Endothelial cell of umbilical vein (primary cell): ENCODE results near the gene RBMX2. TPM values are rescaled to one million over a fixed set of nuclear protein-coding genes. Genes with fewer than 3 reads are reported as not detected.
"Not testable (repeated sequence)": the region's sequence is repeated elsewhere in the genome, so short reads cannot be mapped to it uniquely, and the experiment has no call there.

Source experiments
- BruUV-seq: library from RNA; stranded (reverse); fragments of 400-500 nt; replicated peaks from 2 replicates; lab custom pipeline; 2021; lab: Mats Ljungman, UMichigan
- CTCF ChIA-PET: fragments of 300-600, 350-600 bp; sonication (Branson Sonifier 250); formaldehyde crosslinking; loops from one replicate; lab custom pipeline; 2021; ENCODE audit warnings: antibody characterized with exemption, inconsistent platforms; lab: Charles Lee
- POLR2A ChIA-PET: fragments of 300-600, 350-600 bp; sonication (Branson Sonifier 250); formaldehyde crosslinking; loops from one replicate; lab custom pipeline; 2021; ENCODE audit warnings: antibody characterized with exemption, inconsistent platforms; lab: Charles Lee
- DNase-seq: peaks from one replicate; pipeline ENCODE4 v3.0.0-alpha.2; 2011; ENCODE audit warnings: low read depth, low spot score
- FAIRE-seq: peaks from 2 replicates; lab custom pipeline; 2011; peaks lifted over from hg19 to GRCh38; lab: Jason Lieb, UNC
- H2AFZ ChIP-seq: 2 replicates; pipeline ENCODE4 v1.6.0; 2012; ENCODE audit warnings: low read depth, low read length, control low read depth, inconsistent platforms
- H3K27ac ChIP-seq: 2 replicates; pipeline ENCODE4 v1.5.1; 2011; ENCODE audit warnings: low read depth, mild to moderate bottlenecking, control low read depth, low read length, moderate library complexity; ENCODE audit not compliant: insufficient read depth
- H3K27me3 ChIP-seq, 2 experiments: 2 replicates each; pipeline versions ENCODE4 v1.6.0 to v1.6.1; 2011; ENCODE audit warnings: low read length in 2 of 2, mixed read lengths in 1 of 2; ENCODE audit not compliant: control insufficient read depth in 2 of 2, insufficient read depth in 2 of 2
- H3K36me3 ChIP-seq, 2 experiments: 2 replicates in 1 of 2; 3 replicates in 1 of 2; pipeline ENCODE4 v1.5.1; 2011; ENCODE audit warnings: low read length in 2 of 2, mild to moderate bottlenecking in 1 of 2, moderate library complexity in 1 of 2; ENCODE audit not compliant: control insufficient read depth in 2 of 2, insufficient read depth in 2 of 2; ENCODE audit errors: extremely low read depth in 1 of 2
- H3K4me1 ChIP-seq: 3 replicates; pipeline ENCODE4 v1.5.1; 2011; ENCODE audit warnings: mild to moderate bottlenecking, low read length; ENCODE audit not compliant: control insufficient read depth, insufficient read depth; ENCODE audit errors: extremely low read depth
- H3K4me2 ChIP-seq: 2 replicates; pipeline ENCODE4 v1.6.1; 2011; ENCODE audit warnings: low read length, control low read depth, mixed read lengths; ENCODE audit not compliant: insufficient read depth
- H3K4me3 ChIP-seq, 3 experiments: fragments of 200-600 bp in 1 of 3; sonication (generic), shearing (Covaris generic) in 1 of 3; replicated peaks in 1 of 3; 2 replicates each; pipeline ENCODE4 v1.5.1; 2011 to 2016; ENCODE audit warnings: control low read depth in 3 of 3, low read length in 3 of 3, mild to moderate bottlenecking in 2 of 3, inconsistent platforms in 1 of 3, low read depth in 1 of 3, moderate library complexity in 1 of 3; ENCODE audit not compliant: insufficient read depth in 1 of 3
- H3K79me2 ChIP-seq: 2 replicates; pipeline ENCODE4 v1.6.0; 2012; ENCODE audit warnings: low read length, inconsistent platforms; ENCODE audit not compliant: control insufficient read depth, insufficient read depth
- H3K9ac ChIP-seq: replicated peaks from 2 replicates; pipeline ENCODE3; 2011; ENCODE audit warnings: low read length, control low read depth; ENCODE audit not compliant: insufficient read depth; ENCODE audit errors: extremely low read depth
- H3K9me1 ChIP-seq: replicated peaks from 3 replicates; pipeline ENCODE4 v1.6.0; 2011; ENCODE audit warnings: mild to moderate bottlenecking, low read length; ENCODE audit not compliant: control insufficient read depth, insufficient read depth; ENCODE audit errors: extremely low read depth
- H3K9me3 ChIP-seq: replicated peaks from 2 replicates; pipeline ENCODE4 v1.5.1; 2012; ENCODE audit warnings: low read length, inconsistent platforms; ENCODE audit not compliant: control insufficient read depth, insufficient read depth
- H4K20me1 ChIP-seq: replicated peaks from 2 replicates; pipeline ENCODE3; 2011; ENCODE audit warnings: mild to moderate bottlenecking, low read length; ENCODE audit not compliant: control insufficient read depth, insufficient read depth; ENCODE audit errors: extremely low read depth
- CTCF ChIP-seq, 2 donors: IDR thresholded peaks; 1 replicate in 1 of 2; 2 replicates in 1 of 2; pipeline ENCODE4 v1.5.1; 2011; ENCODE audit warnings: low read length in 2 of 2, mild to moderate bottlenecking in 2 of 2, moderate library complexity in 2 of 2, control low read depth in 1 of 2, inconsistent platforms in 1 of 2, low read depth in 1 of 2; ENCODE audit not compliant: insufficient read depth in 1 of 2; ENCODE audit errors: extremely low read depth in 1 of 2
- EZH2 ChIP-seq: IDR thresholded peaks from 2 replicates; pipeline ENCODE4 v1.6.1; 2012; ENCODE audit warnings: borderline replicate concordance, low read depth, mild to moderate bottlenecking, moderate library complexity, low read length, inconsistent platforms; ENCODE audit not compliant: severe bottlenecking
- FOS ChIP-seq: IDR thresholded peaks from 2 replicates; pipeline ENCODE4 v1.6.1; 2011; ENCODE audit warnings: mild to moderate bottlenecking, low read length, moderate library complexity, borderline replicate concordance; ENCODE audit not compliant: insufficient read depth
- GATA2 ChIP-seq: IDR thresholded peaks from 2 replicates; pipeline ENCODE4 v1.7.0; 2011; ENCODE audit warnings: low read depth, mild to moderate bottlenecking, moderate library complexity, mixed read lengths, low read length; ENCODE audit not compliant: insufficient read length, insufficient read depth
- JUN ChIP-seq: IDR thresholded peaks from 2 replicates; pipeline ENCODE4 v1.6.1; 2011; ENCODE audit warnings: borderline replicate concordance, low read depth; ENCODE audit not compliant: insufficient read length, insufficient read depth
- MYC ChIP-seq: IDR thresholded peaks from one replicate; pipeline ENCODE4 v1.6.1; 2011; ENCODE audit warnings: mild to moderate bottlenecking, low read depth, low read length
- POLR2A ChIP-seq: IDR thresholded peaks from 2 replicates; pipeline ENCODE4 v1.6.1; 2012; ENCODE audit warnings: low read depth, mild to moderate bottlenecking, control low read depth, low read length
- POLR2AphosphoS5 ChIP-seq: IDR thresholded peaks from 2 replicates; pipeline ENCODE4 v1.6.1; 2012; ENCODE audit warnings: low read depth, mild to moderate bottlenecking, control low read depth, low read length, moderate library complexity; ENCODE audit not compliant: insufficient read depth
- dilution Hi-C: fragments of 300-500 bp; cut with MboI; formaldehyde crosslinking; loops from one replicate; pipeline ENCODE4 v1.15.0; 2019; ENCODE audit warnings: low sequenced_read_pairs; ENCODE audit not compliant: extremely low pct_ligation_motif_present
- intact Hi-C: fragments of 100-400 bp; cut with micrococcal nuclease; formaldehyde crosslinking; loops from one replicate; pipeline ENCODE4 v1.10.0; 2022
- polyA plus RNA-seq, 4 experiments: library from polyadenylated mRNA; depleted of rRNA in 3 of 4; stranded (reverse) in 3 of 4; unstranded in 1 of 4; fragments of >200 nt; gene quantifications; 2 replicates each; pipeline versions ENCODE4 v1.2.1 to v1.2.3, GENCODE V29; 2011 to 2012; ENCODE audit warnings: missing spikeins in 1 of 4
- total RNA-seq: library from RNA; stranded (reverse); gene quantifications from 2 replicates; pipeline ENCODE4 v1.2.3, GENCODE V29; 2021
- TF ChIP-seq, protein P1 (sequence below): IDR thresholded peaks from 2 replicates; pipeline ENCODE4 v1.6.1; 2011; ENCODE audit not compliant: insufficient read depth, insufficient read length

The RBMX2 gene
- total and polyA plus RNA-seq, 2 donors (not counting 3 experiments of a cell fraction or from before 2014, with no cell fraction given): 10.6 to 21.1 TPM

GRCh38 chrX:130426531-130426930, 24.7 kb downstream of the RBMX2 start:
- Histone ChIP-seq H3K79me2 (no peaks in the 10 kb centered on the region), H3K9me3 (no peaks in the 10 kb centered on the region), H3K27ac (no peak overlapping the region), H3K36me3 (no peaks in the 10 kb centered on the region), H4K20me1 (no peaks in the 10 kb centered on the region), H3K4me3 (no peak overlapping the region), H3K9ac (no peak overlapping the region), H3K4me2 (no peak overlapping the region), H3K4me1 (no peaks in the 10 kb centered on the region), H2AFZ (no peak overlapping the region), H3K27me3 (no peaks in the 10 kb centered on the region), H3K9me1 (no peaks in the 10 kb centered on the region)
- intact Hi-C loops: no loop called here
- no peak for FAIRE-seq
- DNase-seq: no peak
- no TSS peak for BruUV-seq
- POLR2A ChIA-PET: no interaction called here
- CTCF ChIA-PET: no interaction called here
- no peak for TF ChIP-seq POLR2A
- no peak for TF ChIP-seq GATA2
- no peak for TF ChIP-seq POLR2AphosphoS5
- no peak for TF ChIP-seq JUN
- TF ChIP-seq FOS: no peak
- no peak for TF ChIP-seq MYC
- TF ChIP-seq, protein P1, sequence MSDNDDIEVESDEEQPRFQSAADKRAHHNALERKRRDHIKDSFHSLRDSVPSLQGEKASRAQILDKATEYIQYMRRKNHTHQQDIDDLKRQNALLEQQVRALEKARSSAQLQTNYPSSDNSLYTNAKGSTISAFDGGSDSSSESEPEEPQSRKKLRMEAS: no peak
- no peak for TF ChIP-seq EZH2
- TF ChIP-seq CTCF (IDR thresholded peaks at IDR 0.05; ENCODE audit: extremely low read depth in 1 of 2, insufficient read depth in 1 of 2, low read depth in 1 of 2, low read length in 2 of 2): no peak
- dilution Hi-C loops: no loop called here

GRCh38 chrX:130429236-130429635, 27.4 kb downstream of the RBMX2 start:
- CTCF ChIA-PET, dilution Hi-C loops: not testable (repeated sequence)

More at GRCh38 chrX:130429236-130429635, 27.4 kb downstream of the RBMX2 start:
- H3K4me3 ChIP-seq, H3K4me1 ChIP-seq, BruUV-seq, H3K27me3 ChIP-seq, FAIRE-seq, intact Hi-C loops, H2AFZ ChIP-seq, H3K9me1 ChIP-seq, H3K79me2 ChIP-seq, H3K27ac ChIP-seq, H3K9me3 ChIP-seq, H4K20me1 ChIP-seq, POLR2A ChIA-PET, DNase-seq, H3K9ac ChIP-seq, H3K4me2 ChIP-seq, H3K36me3 ChIP-seq: not testable (repeated sequence)
